ENCODE measurements around the gene KRT27.

- TF ChIP-seq CTCF (IDR thresholded peaks at IDR 0.05) (no peak), POLR2A (IDR thresholded peaks at IDR 0.05) (no peak)
Observed at GRCh38 chr17:40817103-40817682, 34.8 kb upstream of the KRT27 start.

Data from adrenal gland (tissue), 5 donors.